Neural cell (in vitro differentiated cells): ENCODE data around the gene LIF. TPM values are rescaled to one million over a fixed set of nuclear protein-coding genes. Genes with fewer than 3 reads are reported as not detected.
"Not testable (repeated sequence)": the region's sequence is repeated elsewhere in the genome, so short reads cannot be mapped to it uniquely, and the experiment has no call there.

Experiments used
- H2AFZ ChIP-seq: fragments of 200-600, 300-800 bp; sonication (generic), shearing (Covaris generic); 2 replicates; pipeline ENCODE4 v1.6.0; 2014; ENCODE audit warnings: low read depth, mild to moderate bottlenecking, antibody characterized with exemption, low read length, moderate library complexity
- H3F3A ChIP-seq: fragments of 200-600 bp; shearing (Covaris generic); 2 replicates; pipeline ENCODE4 v1.6.1; 2016; ENCODE audit warnings: mild to moderate bottlenecking, moderate library complexity, mixed read lengths, antibody characterized with exemption, low read length; ENCODE audit not compliant: insufficient read depth, poor library complexity, severe bottlenecking
- H3K27ac ChIP-seq: fragments of 200-600, 300-800 bp; sonication (generic), shearing (Covaris generic); 2 replicates; pipeline ENCODE4 v1.5.1; 2014; ENCODE audit warnings: mild to moderate bottlenecking, low read length, moderate library complexity
- H3K27me3 ChIP-seq: fragments of 300-800, 200-600 bp; sonication (generic), shearing (Covaris generic); 2 replicates; pipeline ENCODE4 v1.6.0; 2014; ENCODE audit warnings: mild to moderate bottlenecking, low read depth, low read length, moderate library complexity; ENCODE audit not compliant: insufficient read depth
- H3K36me3 ChIP-seq: fragments of 300-800, 200-600 bp; sonication (generic), shearing (Covaris generic); 2 replicates; pipeline ENCODE4 v1.5.1; 2014; ENCODE audit warnings: mild to moderate bottlenecking, antibody characterized with exemption, low read length, moderate library complexity; ENCODE audit not compliant: insufficient read depth
- H3K4me2 ChIP-seq: fragments of 300-800, 200-600 bp; sonication (generic), shearing (Covaris generic); 2 replicates; pipeline ENCODE4 v1.6.0; 2014; ENCODE audit warnings: mild to moderate bottlenecking, low read length
- H3K4me3 ChIP-seq: fragments of 300-800, 200-600 bp; sonication (generic), shearing (Covaris generic); 2 replicates; pipeline ENCODE4 v1.5.1; 2014; ENCODE audit warnings: mild to moderate bottlenecking, low read length, moderate library complexity
- H3K79me2 ChIP-seq: fragments of 200-600 bp; shearing (Covaris generic); replicated peaks from 2 replicates; pipeline ENCODE4 v1.6.0; 2014; ENCODE audit warnings: mild to moderate bottlenecking, low read length, moderate library complexity; ENCODE audit not compliant: insufficient read depth
- H3K9ac ChIP-seq: fragments of 300-800, 200-600 bp; sonication (generic), shearing (Covaris generic); 2 replicates; pipeline ENCODE4 v1.6.1; 2016; ENCODE audit warnings: mild to moderate bottlenecking, low read length, mixed read lengths
- H3K9me2 ChIP-seq: fragments of 200-600 bp; shearing (Covaris generic); 2 replicates; pipeline ENCODE4 v1.6.1; 2016; ENCODE audit warnings: mild to moderate bottlenecking, low read length, mixed read lengths; ENCODE audit not compliant: insufficient read depth
- H3K9me3 ChIP-seq: fragments of 200-600, 300-800 bp; sonication (generic), shearing (Covaris generic); 2 replicates; pipeline ENCODE4 v1.6.1; 2016; ENCODE audit warnings: mild to moderate bottlenecking, mixed run types, low read length, moderate library complexity, mixed read lengths
- H4K20me1 ChIP-seq: fragments of 200-600 bp; shearing (Covaris generic); 2 replicates; pipeline ENCODE4 v1.6.1; 2016; ENCODE audit warnings: mild to moderate bottlenecking, mixed run types; ENCODE audit not compliant: insufficient read depth
- EP300 ChIP-seq: fragments of 450-650 bp; conservative IDR thresholded peaks from 2 replicates; pipeline ENCODE4 v1.6.1; 2014; ENCODE audit warnings: antibody characterized with exemption, mild to moderate bottlenecking, moderate library complexity; ENCODE audit not compliant: poor library complexity, severe bottlenecking
- EZH2 ChIP-seq: fragments of 200-600, 300-800 bp; shearing (Covaris generic), sonication (generic); IDR thresholded peaks from 2 replicates; pipeline ENCODE4 v1.6.1; 2014; ENCODE audit warnings: antibody characterized with exemption, low read length, borderline replicate concordance, mild to moderate bottlenecking; ENCODE audit not compliant: insufficient read depth, poor library complexity, severe bottlenecking
- MXI1 ChIP-seq: fragments of 450-650 bp; conservative IDR thresholded peaks from 2 replicates; pipeline ENCODE4 v1.6.1; 2014; ENCODE audit warnings: antibody characterized with exemption, mild to moderate bottlenecking; ENCODE audit not compliant: poor library complexity, severe bottlenecking
- POLR2AphosphoS5 ChIP-seq: IDR thresholded peaks from 2 replicates; pipeline ENCODE4 v1.6.1; 2012
- RAD21 ChIP-seq: fragments of 450-650 bp; conservative IDR thresholded peaks from 2 replicates; pipeline ENCODE4 v1.6.1; 2014; ENCODE audit warnings: antibody characterized with exemption, mild to moderate bottlenecking, moderate library complexity
- SMC3 ChIP-seq: fragments of 450-650 bp; conservative IDR thresholded peaks from 2 replicates; pipeline ENCODE4 v1.6.1; 2014; ENCODE audit warnings: antibody characterized with exemption, mild to moderate bottlenecking, moderate library complexity; ENCODE audit not compliant: poor library complexity
- TAF1 ChIP-seq: IDR thresholded peaks from 2 replicates; pipeline ENCODE4 v1.6.1; 2012; ENCODE audit warnings: low read depth
- polyA plus RNA-seq: library from polyadenylated mRNA; depleted of rRNA; stranded (reverse); fragments of >200 nt; gene quantifications from 2 replicates; pipeline ENCODE4 v1.2.3, GENCODE V29; 2014
- TF ChIP-seq, protein P1 (sequence below): fragments of 450-650 bp; IDR thresholded peaks from 2 replicates; pipeline ENCODE4 v1.5.1; 2014; ENCODE audit warnings: antibody characterized with exemption, mild to moderate bottlenecking, moderate library complexity; ENCODE audit not compliant: poor library complexity, severe bottlenecking
- TF ChIP-seq, protein P2 (sequence below): IDR thresholded peaks from 2 replicates; pipeline ENCODE4 v1.6.1; 2012; ENCODE audit warnings: borderline replicate concordance

The LIF gene
- polyA plus RNA-seq, 1 donor from 2014 or later: 0.05 TPM

DNA sequence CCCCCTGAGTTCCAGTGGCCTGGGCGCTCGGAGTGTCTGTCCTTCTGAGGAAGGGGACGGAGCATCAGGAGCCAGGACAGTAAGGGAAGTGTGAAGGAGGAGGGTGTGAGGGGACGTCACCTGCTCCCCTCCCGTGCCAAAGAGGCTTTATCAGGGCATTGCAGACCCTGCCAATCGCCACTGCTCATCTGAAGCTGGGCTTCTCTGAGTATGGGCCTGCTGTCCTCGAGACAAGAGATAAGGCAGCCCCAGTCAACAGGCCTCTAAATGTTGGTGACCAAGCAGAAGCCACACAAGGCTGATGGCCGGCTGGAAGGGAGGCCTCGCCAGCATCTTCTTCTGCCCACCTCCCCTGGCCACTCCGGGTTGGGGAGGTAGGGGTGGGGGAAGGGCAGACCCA lies 29.8 kb downstream of the LIF start:
- Histone ChIP-seq H3F3A (no peaks in the 10 kb centered on the region), H3K9me3 (no peaks in the 10 kb centered on the region), H3K27ac (no peak overlapping the region), H3K4me3 (no peak overlapping the region), H3K9me2 (no peaks in the 10 kb centered on the region), H3K4me2 (no peak overlapping the region), H2AFZ (no peak overlapping the region), H3K9ac (no peak overlapping the region), H4K20me1 (no peaks in the 10 kb centered on the region), H3K36me3 (no peaks in the 10 kb centered on the region), H3K27me3 (no peaks in the 10 kb centered on the region), H3K79me2 (no peaks in the 10 kb centered on the region)
- TF ChIP-seq EP300 (no peak), RAD21 (no peak), EZH2 (no peak), TAF1 (no peak), POLR2AphosphoS5 (no peak), MXI1 (no peak), SMC3 (no peak)
- TF ChIP-seq, protein P1, sequence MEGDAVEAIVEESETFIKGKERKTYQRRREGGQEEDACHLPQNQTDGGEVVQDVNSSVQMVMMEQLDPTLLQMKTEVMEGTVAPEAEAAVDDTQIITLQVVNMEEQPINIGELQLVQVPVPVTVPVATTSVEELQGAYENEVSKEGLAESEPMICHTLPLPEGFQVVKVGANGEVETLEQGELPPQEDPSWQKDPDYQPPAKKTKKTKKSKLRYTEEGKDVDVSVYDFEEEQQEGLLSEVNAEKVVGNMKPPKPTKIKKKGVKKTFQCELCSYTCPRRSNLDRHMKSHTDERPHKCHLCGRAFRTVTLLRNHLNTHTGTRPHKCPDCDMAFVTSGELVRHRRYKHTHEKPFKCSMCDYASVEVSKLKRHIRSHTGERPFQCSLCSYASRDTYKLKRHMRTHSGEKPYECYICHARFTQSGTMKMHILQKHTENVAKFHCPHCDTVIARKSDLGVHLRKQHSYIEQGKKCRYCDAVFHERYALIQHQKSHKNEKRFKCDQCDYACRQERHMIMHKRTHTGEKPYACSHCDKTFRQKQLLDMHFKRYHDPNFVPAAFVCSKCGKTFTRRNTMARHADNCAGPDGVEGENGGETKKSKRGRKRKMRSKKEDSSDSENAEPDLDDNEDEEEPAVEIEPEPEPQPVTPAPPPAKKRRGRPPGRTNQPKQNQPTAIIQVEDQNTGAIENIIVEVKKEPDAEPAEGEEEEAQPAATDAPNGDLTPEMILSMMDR: no peak
- TF ChIP-seq, protein P2, sequence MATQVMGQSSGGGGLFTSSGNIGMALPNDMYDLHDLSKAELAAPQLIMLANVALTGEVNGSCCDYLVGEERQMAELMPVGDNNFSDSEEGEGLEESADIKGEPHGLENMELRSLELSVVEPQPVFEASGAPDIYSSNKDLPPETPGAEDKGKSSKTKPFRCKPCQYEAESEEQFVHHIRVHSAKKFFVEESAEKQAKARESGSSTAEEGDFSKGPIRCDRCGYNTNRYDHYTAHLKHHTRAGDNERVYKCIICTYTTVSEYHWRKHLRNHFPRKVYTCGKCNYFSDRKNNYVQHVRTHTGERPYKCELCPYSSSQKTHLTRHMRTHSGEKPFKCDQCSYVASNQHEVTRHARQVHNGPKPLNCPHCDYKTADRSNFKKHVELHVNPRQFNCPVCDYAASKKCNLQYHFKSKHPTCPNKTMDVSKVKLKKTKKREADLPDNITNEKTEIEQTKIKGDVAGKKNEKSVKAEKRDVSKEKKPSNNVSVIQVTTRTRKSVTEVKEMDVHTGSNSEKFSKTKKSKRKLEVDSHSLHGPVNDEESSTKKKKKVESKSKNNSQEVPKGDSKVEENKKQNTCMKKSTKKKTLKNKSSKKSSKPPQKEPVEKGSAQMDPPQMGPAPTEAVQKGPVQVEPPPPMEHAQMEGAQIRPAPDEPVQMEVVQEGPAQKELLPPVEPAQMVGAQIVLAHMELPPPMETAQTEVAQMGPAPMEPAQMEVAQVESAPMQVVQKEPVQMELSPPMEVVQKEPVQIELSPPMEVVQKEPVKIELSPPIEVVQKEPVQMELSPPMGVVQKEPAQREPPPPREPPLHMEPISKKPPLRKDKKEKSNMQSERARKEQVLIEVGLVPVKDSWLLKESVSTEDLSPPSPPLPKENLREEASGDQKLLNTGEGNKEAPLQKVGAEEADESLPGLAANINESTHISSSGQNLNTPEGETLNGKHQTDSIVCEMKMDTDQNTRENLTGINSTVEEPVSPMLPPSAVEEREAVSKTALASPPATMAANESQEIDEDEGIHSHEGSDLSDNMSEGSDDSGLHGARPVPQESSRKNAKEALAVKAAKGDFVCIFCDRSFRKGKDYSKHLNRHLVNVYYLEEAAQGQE: no peak

DNA sequence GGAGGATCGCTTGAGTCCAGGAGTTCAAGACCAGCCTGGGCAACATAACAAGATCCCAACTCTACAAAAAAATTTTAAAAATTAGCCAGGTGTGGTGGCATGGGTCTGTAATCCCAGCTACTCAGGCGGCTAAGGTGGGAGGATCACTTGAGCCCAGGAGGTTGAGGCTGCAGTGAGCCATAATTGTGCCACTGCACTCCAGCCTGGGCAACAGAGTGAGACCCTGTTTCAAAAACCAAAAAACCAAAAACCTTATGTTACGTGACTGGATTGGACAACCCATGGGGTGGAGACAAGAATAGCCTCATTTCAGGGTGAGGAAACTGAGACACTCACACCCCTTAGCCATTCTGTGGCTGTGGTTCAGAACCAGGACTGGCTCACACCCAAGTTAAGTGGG lies 30.3 kb downstream of the LIF start:
- H3K27me3 ChIP-seq, H3K9me3 ChIP-seq, H4K20me1 ChIP-seq, H3K79me2 ChIP-seq, H3K4me2 ChIP-seq, H3K4me3 ChIP-seq, H3K9me2 ChIP-seq, H3K27ac ChIP-seq, H3K36me3 ChIP-seq, H3K9ac ChIP-seq, H2AFZ ChIP-seq, H3F3A ChIP-seq: not testable (repeated sequence)

- H3K27ac ChIP-seq: no peak overlapping the region
- no peaks in the 10 kb centered on the region for H3K36me3 ChIP-seq
- H3K9ac ChIP-seq: no peak overlapping the region
- H3K4me2 ChIP-seq: no peak overlapping the region
- no peaks in the 10 kb centered on the region for H3K9me2 ChIP-seq
- H2AFZ ChIP-seq: no peak overlapping the region
- no peaks in the 10 kb centered on the region for H3F3A ChIP-seq
- no peaks in the 10 kb centered on the region for H4K20me1 ChIP-seq
- no peaks in the 10 kb centered on the region for H3K9me3 ChIP-seq
- TF ChIP-seq EZH2: no peak
- no peak for TF ChIP-seq TAF1
- TF ChIP-seq POLR2AphosphoS5: no peak
- TF ChIP-seq EP300: no peak
- TF ChIP-seq, protein P1: no peak
- TF ChIP-seq, protein P2: no peak
- TF ChIP-seq RAD21: no peak
- no peak for TF ChIP-seq MXI1
- no peak for TF ChIP-seq SMC3
- H3K4me3 ChIP-seq: no peak overlapping the region
- H3K27me3 ChIP-seq: no peaks in the 10 kb centered on the region
- no peaks in the 10 kb centered on the region for H3K79me2 ChIP-seq
Measured at GRCh38 chr22:30214703-30215407, 31.7 kb downstream of the LIF start.
